Left colon (tissue), 2 donors: Measurements from ENCODE around the gene LRRC17. TPM values are rescaled to one million over a fixed set of nuclear protein-coding genes. Genes with fewer than 3 reads are reported as not detected.

Experiments used
- total RNA-seq, 2 donors: library from RNA; stranded (reverse); fragmentation: NEBNext Ultra II Directional; extraction: Animal tissue kit (Norgen Biotek cat#: 25700); gene quantifications; one replicate each; pipeline ENCODE4 v1.2.1, GENCODE V29; 2021
- donor health status: DM: no; HTN: no; CAD: no.
- donor health status: DM: yes; HTN: yes; CAD: no.

The LRRC17 gene
- total RNA-seq, 2 donors from 2014 or later, result 0.67 to 1.4 TPM

Other genes starting within 250 kb of the LRRC17 start
- gene POLR2J2, start 241.3 kb upstream of the LRRC17 start, total RNA-seq, result 10 to 100 TPM in 1 of 2 donors, 1 to 10 TPM in 1; 7.9 to 11.9 TPM
- gene FAM185A, start 164.0 kb upstream of the LRRC17 start, total RNA-seq, result 10 to 100 TPM; 10.1 to 10.4 TPM
- 1 to 10 TPM in 1 of 2 donors, under 1 TPM in 1; 0.15 to 1.5 TPM for gene FBXL13, start 161.8 kb downstream of the LRRC17 start, total RNA-seq
- 10 to 100 TPM; 26.4 to 28.4 TPM for gene ARMC10, start 162.1 kb downstream of the LRRC17 start, total RNA-seq
- 10 to 100 TPM; 47.5 to 66.5 TPM for gene NAPEPLD, start 236.1 kb downstream of the LRRC17 start, total RNA-seq